SJSA1 (cell line): ENCODE results near the gene BSND. TPM values are rescaled to one million over a fixed set of nuclear protein-coding genes. Genes with fewer than 3 reads are reported as not detected.

Experiments
- DNase-seq, 2 experiments: peaks; one replicate each; pipeline ENCODE4 v3.0.0-alpha.2; 2015 to 2020; ENCODE audit warnings: low spot score in 2 of 2, low read depth in 1 of 2
- H3K27ac ChIP-seq: fragments of 250-450 bp; sonication (Bioruptor Pico); 2 replicates; pipeline ENCODE4 v1.5.1; 2020; ENCODE audit warnings: mild to moderate bottlenecking, moderate library complexity
- H3K27me3 ChIP-seq: fragments of 250-450 bp; sonication (Bioruptor Pico); replicated peaks from 2 replicates; pipeline ENCODE4 v1.5.1; 2020; ENCODE audit warnings: mild to moderate bottlenecking, moderate library complexity
- H3K36me3 ChIP-seq: fragments of 250-450 bp; sonication (Bioruptor Pico); 2 replicates; pipeline ENCODE4 v1.5.1; 2020; ENCODE audit warnings: mild to moderate bottlenecking
- H3K4me1 ChIP-seq: fragments of 250-450 bp; sonication (Bioruptor Pico); replicated peaks from 2 replicates; pipeline ENCODE4 v1.6.1; 2021; ENCODE audit warnings: mild to moderate bottlenecking
- H3K4me3 ChIP-seq: fragments of 250-450 bp; sonication (Bioruptor Pico); 2 replicates; pipeline ENCODE4 v1.5.1; 2020; ENCODE audit warnings: mild to moderate bottlenecking
- H3K9me3 ChIP-seq: fragments of 250-450 bp; sonication (Bioruptor Pico); replicated peaks from 2 replicates; pipeline ENCODE4 v1.5.1; 2020; ENCODE audit warnings: mild to moderate bottlenecking
- total RNA-seq: library from RNA; depleted of rRNA; stranded (reverse); fragments of >200 nt; shearing (Covaris generic); gene quantifications from 2 replicates; pipeline ENCODE4 v1.2.3, GENCODE V29; 2014

The BSND gene
- total RNA-seq, 1 experiment from 2014 or later: not detected

- Histone ChIP-seq H3K9me3 (no peaks in the 10 kb centered on the region; the same call in 1 of the 2 replicates), H3K27me3 (peaks cover 42% of the 10 kb centered on the region), H3K4me3 (no peak overlapping the region), H3K36me3 (no peaks in the 10 kb centered on the region), H3K27ac (no peak overlapping the region), H3K4me1 (no peaks in the 10 kb centered on the region)
- no peak for DNase-seq
These were observed 34.5 kb downstream of the BSND start for GRCh38 chr1:55033265-55033614.

- H3K27me3 ChIP-seq: peaks cover 56% of the 10 kb centered on the region
- no peak overlapping the region for H3K27ac ChIP-seq
These were observed 35.9 kb downstream of the BSND start for GRCh38 chr1:55034476-55035133.

GRCh38 chr1:55035904-55036303 lies 37.2 kb downstream of the BSND start:
- DNase-seq: no peak
- no peak overlapping the region for H3K27ac ChIP-seq
- peaks cover 69% of the 10 kb centered on the region for H3K27me3 ChIP-seq
- H3K4me1 ChIP-seq: peaks cover 6% of the 10 kb centered on the region; the same call in 1 of the 2 replicates
- no peaks in the 10 kb centered on the region for H3K36me3 ChIP-seq
- no peak overlapping the region for H3K4me3 ChIP-seq
- no peaks in the 10 kb centered on the region; the same call in none of the 2 replicates for H3K9me3 ChIP-seq

More at GRCh38 chr1:55034476-55035133, 35.9 kb downstream of the BSND start:
- Histone ChIP-seq H3K36me3 (no peaks in the 10 kb centered on the region), H3K4me3 (no peak overlapping the region), H3K4me1 (peaks cover 3% of the 10 kb centered on the region; the same call in 1 of the 2 replicates), H3K9me3 (no peaks in the 10 kb centered on the region; the same call in none of the 2 replicates)
- no peak for DNase-seq

DNA sequence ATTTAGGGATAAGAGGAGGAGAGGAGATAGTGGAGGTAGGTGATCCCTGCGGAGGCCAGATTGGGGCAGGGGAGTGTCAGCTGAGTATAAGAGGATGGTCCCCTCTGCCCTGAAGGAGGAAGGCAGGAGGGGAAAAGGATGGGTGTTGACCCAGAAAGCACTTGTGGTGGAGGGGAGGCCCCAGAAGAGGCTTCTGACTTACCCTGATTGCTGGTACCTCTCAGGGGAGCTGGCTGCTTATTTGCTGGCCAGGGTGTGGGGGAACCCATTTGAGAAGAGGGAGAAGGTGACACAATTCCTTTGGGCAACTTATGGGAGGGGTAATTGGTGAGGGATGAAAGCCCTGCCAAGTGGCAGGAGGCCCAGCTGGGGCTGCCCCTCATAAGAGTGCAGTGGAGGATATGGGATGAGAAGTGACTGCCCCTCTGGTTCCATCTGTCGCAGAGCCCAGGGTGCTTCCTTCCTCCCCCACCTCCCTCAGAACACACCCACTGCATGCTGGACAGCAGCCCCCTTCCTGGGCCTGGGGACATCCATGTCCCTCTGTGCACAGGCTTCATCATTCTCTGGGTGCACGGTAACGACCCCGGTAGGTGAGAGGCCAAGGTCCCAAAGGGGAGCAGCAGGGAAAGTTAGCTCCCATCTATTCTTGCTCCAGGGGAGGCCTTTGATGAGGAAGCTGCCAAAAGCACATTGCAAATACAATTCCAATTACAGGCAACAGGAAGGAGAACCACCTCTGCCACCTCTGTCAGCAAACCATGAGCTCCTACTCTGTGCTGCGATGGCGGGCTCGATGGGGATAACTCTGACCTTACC lies 39.2 kb downstream of the BSND start:
- Histone ChIP-seq H3K27ac (no peak overlapping the region), H3K4me3 (no peak overlapping the region), H3K36me3 (no peaks in the 10 kb centered on the region), H3K4me1 (peaks cover 6% of the 10 kb centered on the region; the same call in 1 of the 2 replicates), H3K27me3 (peaks cover 84% of the 10 kb centered on the region), H3K9me3 (no peaks in the 10 kb centered on the region; the same call in none of the 2 replicates)
- DNase-seq: no peak

GRCh38 chr1:55038552-55038838 lies 39.8 kb downstream of the BSND start:
- Histone ChIP-seq H3K4me1 (peaks cover 6% of the 10 kb centered on the region; the same call in 1 of the 2 replicates), H3K27ac (no peak overlapping the region), H3K36me3 (no peaks in the 10 kb centered on the region), H3K9me3 (no peaks in the 10 kb centered on the region; the same call in none of the 2 replicates), H3K4me3 (no peak overlapping the region), H3K27me3 (peaks cover 84% of the 10 kb centered on the region)
- no peak for DNase-seq

DNA sequence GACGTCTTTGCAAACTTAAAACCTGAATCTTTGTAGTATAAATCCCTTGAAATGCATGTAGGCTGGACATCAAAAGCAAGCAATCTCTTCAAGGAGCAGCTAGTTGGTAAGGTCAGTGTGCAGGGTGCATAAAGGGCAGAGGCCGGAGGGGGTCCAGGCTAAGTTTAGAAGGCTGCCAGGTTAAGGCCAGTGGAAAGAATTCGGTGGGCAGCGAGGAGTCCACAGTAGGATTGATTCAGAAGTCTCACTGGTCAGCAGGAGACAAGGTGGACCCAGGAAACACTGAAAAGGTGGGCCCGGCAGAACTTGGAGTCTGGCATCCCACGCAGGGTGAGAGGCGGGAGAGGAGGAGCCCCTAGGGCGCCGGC lies 40.2 kb downstream of the BSND start:
- peaks cover 81% of the 10 kb centered on the region for H3K27me3 ChIP-seq
- peaks cover 6% of the 10 kb centered on the region; the same call in 1 of the 2 replicates for H3K4me1 ChIP-seq
- no peaks in the 10 kb centered on the region; the same call in none of the 2 replicates for H3K9me3 ChIP-seq
- no peak for DNase-seq
- no peak overlapping the region for H3K4me3 ChIP-seq
- no peaks in the 10 kb centered on the region for H3K36me3 ChIP-seq
- no peak overlapping the region for H3K27ac ChIP-seq

GRCh38 chr1:55039342-55040082 lies 40.8 kb downstream of the BSND start, which contains the start of gene PCSK9:
Gene PCSK9, plus strand, starts transcription at chr1:55039548. Its CDS starts 290 bp downstream, at chr1:55039838.
- Histone ChIP-seq H3K36me3 (no peaks in the 10 kb centered on the region), H3K27ac (no peak within 1 kb of the TSS), H3K4me1 (peaks cover 6% of the 10 kb centered on the region; the same call in 1 of the 2 replicates), H3K4me3 (no peak within 1 kb of the TSS), H3K9me3 (no peaks in the 10 kb centered on the region; the same call in 1 of the 2 replicates), H3K27me3 (peaks cover 78% of the 10 kb centered on the region)
- no peak for DNase-seq

- Histone ChIP-seq H3K9me3 (no peaks in the 10 kb centered on the region; the same call in 1 of the 2 replicates), H3K27ac (no peak overlapping the region), H3K4me1 (peaks cover 6% of the 10 kb centered on the region; the same call in 1 of the 2 replicates), H3K27me3 (peaks cover 70% of the 10 kb centered on the region), H3K4me3 (no peak overlapping the region), H3K36me3 (no peaks in the 10 kb centered on the region)
- no peak for DNase-seq
These were observed 41.6 kb downstream of the BSND start for GRCh38 chr1:55040083-55040932.

DNA sequence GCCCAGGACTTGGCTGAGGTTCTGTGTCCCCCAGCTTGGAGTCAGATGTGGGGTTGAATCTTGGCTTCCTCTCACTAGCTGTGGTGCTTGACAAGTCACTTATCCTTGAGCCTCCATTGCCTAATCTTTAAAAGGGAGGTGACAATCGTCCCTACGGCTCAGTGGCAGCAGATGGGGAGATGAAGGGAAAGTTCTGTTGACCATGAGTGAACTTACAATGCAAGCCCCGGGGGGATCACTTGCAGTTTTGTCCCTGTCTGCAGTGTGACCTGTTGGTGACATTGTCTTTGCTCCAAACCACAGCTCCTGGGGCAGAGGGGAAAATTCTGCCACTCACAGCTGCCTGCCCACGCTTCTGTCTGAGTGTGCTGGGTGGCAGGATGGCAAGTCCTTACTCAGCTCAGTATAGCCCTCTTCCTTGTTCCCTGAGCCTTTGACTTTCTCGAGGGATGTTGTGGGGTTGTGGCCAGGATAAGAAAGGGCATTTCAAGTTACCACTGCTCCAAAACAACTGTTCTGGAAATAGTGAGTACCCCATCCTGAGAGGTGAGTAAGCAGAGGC lies 42.3 kb downstream of the BSND start:
- Histone ChIP-seq H3K9me3 (no peaks in the 10 kb centered on the region; the same call in 1 of the 2 replicates), H3K4me1 (peaks cover 6% of the 10 kb centered on the region; the same call in 1 of the 2 replicates), H3K27ac (no peak overlapping the region), H3K27me3 (peaks cover 63% of the 10 kb centered on the region), H3K4me3 (no peak overlapping the region), H3K36me3 (no peaks in the 10 kb centered on the region)
- no peak for DNase-seq

DNA sequence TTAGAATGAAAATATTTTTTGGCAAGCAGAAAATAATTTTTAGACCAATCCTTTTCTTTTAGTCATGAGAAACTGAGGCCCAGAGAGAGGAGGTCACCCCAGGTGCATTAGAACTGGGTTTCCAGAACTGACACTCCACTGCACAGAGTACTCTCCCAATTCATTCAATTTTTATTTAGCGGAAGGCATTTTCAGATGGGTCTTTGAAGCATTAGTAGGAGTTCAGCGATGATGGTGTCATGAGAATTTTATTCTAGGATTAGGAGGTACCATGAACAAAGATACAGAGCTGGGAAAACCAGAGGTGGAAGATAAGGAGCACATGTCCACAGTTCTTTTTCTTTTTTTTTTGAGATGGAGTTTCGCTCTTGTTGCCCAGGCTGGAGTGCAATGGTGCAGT lies 42.9 kb downstream of the BSND start:
- H3K36me3 ChIP-seq: no peaks in the 10 kb centered on the region
- no peak overlapping the region for H3K4me3 ChIP-seq
- peaks cover 57% of the 10 kb centered on the region for H3K27me3 ChIP-seq
- DNase-seq: no peak
- no peaks in the 10 kb centered on the region; the same call in 1 of the 2 replicates for H3K9me3 ChIP-seq
- no peak overlapping the region for H3K27ac ChIP-seq
- H3K4me1 ChIP-seq: peaks cover 6% of the 10 kb centered on the region; the same call in 1 of the 2 replicates

- H3K4me1 ChIP-seq: peaks cover 6% of the 10 kb centered on the region; the same call in 1 of the 2 replicates
- no peak for DNase-seq
- H3K27ac ChIP-seq: no peak overlapping the region
- H3K4me3 ChIP-seq: no peak overlapping the region
- no peaks in the 10 kb centered on the region for H3K36me3 ChIP-seq
- peaks cover 44% of the 10 kb centered on the region for H3K27me3 ChIP-seq
- H3K9me3 ChIP-seq: no peaks in the 10 kb centered on the region; the same call in 1 of the 2 replicates
These were observed 44.3 kb downstream of the BSND start for GRCh38 chr1:55043011-55043410.

- Histone ChIP-seq H3K9me3 (no peaks in the 10 kb centered on the region; the same call in 1 of the 2 replicates), H3K27ac (no peak overlapping the region), H3K4me1 (peaks cover 6% of the 10 kb centered on the region; the same call in 1 of the 2 replicates), H3K27me3 (peaks cover 37% of the 10 kb centered on the region), H3K36me3 (no peaks in the 10 kb centered on the region), H3K4me3 (no peak overlapping the region)
- DNase-seq: no peak
These were observed 45.0 kb downstream of the BSND start for GRCh38 chr1:55043726-55044125.
